ENCODE data around the gene MT1H.
A peak's percentile ranks its signal among the peaks of the same experiment; 100 is the strongest.

GRCh38 chr16:56633535-56633934 is 36.1 kb upstream of the MT1H start:
- TF ChIP-seq, protein P1, sequence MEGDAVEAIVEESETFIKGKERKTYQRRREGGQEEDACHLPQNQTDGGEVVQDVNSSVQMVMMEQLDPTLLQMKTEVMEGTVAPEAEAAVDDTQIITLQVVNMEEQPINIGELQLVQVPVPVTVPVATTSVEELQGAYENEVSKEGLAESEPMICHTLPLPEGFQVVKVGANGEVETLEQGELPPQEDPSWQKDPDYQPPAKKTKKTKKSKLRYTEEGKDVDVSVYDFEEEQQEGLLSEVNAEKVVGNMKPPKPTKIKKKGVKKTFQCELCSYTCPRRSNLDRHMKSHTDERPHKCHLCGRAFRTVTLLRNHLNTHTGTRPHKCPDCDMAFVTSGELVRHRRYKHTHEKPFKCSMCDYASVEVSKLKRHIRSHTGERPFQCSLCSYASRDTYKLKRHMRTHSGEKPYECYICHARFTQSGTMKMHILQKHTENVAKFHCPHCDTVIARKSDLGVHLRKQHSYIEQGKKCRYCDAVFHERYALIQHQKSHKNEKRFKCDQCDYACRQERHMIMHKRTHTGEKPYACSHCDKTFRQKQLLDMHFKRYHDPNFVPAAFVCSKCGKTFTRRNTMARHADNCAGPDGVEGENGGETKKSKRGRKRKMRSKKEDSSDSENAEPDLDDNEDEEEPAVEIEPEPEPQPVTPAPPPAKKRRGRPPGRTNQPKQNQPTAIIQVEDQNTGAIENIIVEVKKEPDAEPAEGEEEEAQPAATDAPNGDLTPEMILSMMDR (optimal IDR thresholded peaks at IDR 0.05 in 1 of 3, IDR thresholded peaks at IDR 0.05 in 1 of 3, conservative IDR thresholded peaks at IDR 0.05 in 1 of 3; ENCODE audit: extremely low read depth in 1 of 3, insufficient read depth in 2 of 3, low read length in 3 of 3): no peak
- TF ChIP-seq EZH2 (IDR thresholded peaks at IDR 0.05; ENCODE audit: low read length): peak; percentile 17
